H4 (cell line): ENCODE measurements around the gene BIN1. TPM values are rescaled to one million over a fixed set of nuclear protein-coding genes. Genes with fewer than 3 reads are reported as not detected.

Source experiments
- DNase-seq: peaks from one replicate; pipeline ENCODE4 v3.0.0-alpha.2; 2015; ENCODE audit warnings: low spot score
- total RNA-seq: library from RNA; depleted of rRNA; stranded (reverse); fragments of >200 nt; shearing (Covaris generic); gene quantifications from 2 replicates; pipeline ENCODE4 v1.2.3, GENCODE V29; 2014; rRNA removed

BIN1 gene
- total RNA-seq, 1 experiment from 2014 or later: 60.0 TPM

DNA sequence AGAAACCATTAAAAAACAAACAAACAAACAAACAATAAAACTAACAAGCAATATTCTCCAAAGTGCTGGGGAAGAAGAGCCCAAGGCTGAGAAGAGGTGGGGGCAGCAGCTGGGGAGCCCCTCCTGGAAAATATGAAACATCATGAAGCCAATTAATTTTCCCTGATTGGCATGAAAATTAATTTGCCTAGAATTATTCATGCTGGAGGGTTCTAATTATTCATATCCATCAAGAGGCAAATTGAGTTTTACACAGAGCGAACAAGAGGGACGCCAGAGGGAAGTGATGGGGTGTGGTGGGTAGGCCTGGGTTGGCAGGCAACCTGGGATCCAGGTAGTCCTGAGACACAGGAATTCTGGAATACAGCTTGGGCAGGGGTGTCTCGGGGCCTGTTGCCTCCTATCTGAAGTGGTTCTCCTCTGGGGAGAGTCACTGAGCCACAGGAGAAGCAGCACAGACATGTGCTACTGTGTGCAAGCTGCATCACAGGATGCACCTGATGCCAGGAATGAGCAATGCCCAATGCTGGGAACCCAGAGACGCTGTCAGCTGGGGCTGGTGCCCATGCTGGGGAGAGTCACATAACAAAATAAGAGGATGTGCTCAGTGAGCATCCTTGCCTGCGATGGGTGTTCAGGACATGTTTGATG is 107.7 kb downstream of the BIN1 start:
- DNase-seq: no peak

DNA sequence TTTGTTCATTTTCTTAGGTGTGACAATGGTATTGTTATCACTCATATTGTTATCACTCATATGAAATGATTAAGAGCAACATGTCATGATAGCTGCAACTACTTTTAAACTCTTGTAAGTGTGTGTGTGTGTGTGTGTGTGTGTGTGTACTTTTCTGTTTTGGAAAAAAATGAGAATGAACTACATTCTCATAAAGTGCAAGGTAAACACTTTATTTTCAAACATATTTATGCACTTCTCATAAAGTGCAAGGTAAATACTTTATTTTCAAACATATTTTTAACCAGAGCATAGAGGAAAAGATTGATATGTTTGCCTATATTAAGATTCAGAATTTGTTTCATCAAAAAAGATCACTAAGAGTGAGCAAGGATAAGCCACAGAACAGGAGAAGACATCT is 108.5 kb downstream of the BIN1 start:
- DNase-seq: no peak

Other genes starting within 250 kb of the BIN1 start
- not detected in 2 replicates for gene TEX51, start 208.3 kb downstream of the BIN1 start, total RNA-seq
- gene CYP27C1, start 113.1 kb upstream of the BIN1 start, total RNA-seq: 0.08 and 0.75 TPM in 2 replicates
- gene ERCC3, start 187.0 kb upstream of the BIN1 start, total RNA-seq: 31.5 and 31.9 TPM in 2 replicates